HepG2 (cell line): ENCODE data around the gene PXMP4. TPM values are rescaled to one million over a fixed set of nuclear protein-coding genes. Genes with fewer than 3 reads are reported as not detected.
A peak's percentile ranks its signal among the peaks of the same experiment; 100 is the strongest.

ENCODE experiments used
- ATF7 ChIP-seq, 2 experiments: fragments of 450-650 bp in 1 of 2; sonication (generic) in 1 of 2; formaldehyde crosslinking in 1 of 2; IDR thresholded peaks; 2 replicates each; pipeline versions ENCODE4 v1.4.0 to v1.6.1; 2016 to 2020; ENCODE audit warnings: antibody characterized with exemption in 1 of 2, mild to moderate bottlenecking in 1 of 2, missing genetic modification reagents in 1 of 2
- CREB1 ChIP-seq, 2 experiments: fragments of 450-650 bp in 1 of 2; IDR thresholded peaks; 2 replicates each; pipeline ENCODE4 v1.6.1; 2016 to 2017; ENCODE audit warnings: control low read depth in 1 of 2, mild to moderate bottlenecking in 1 of 2, missing compliant biosample characterization in 1 of 2, missing genetic modification characterization in 1 of 2
- FOXO4 ChIP-seq: sonication (generic); formaldehyde crosslinking; conservative IDR thresholded peaks from 2 replicates; pipeline ENCODE4 v1.8.1; 2023; ENCODE audit warnings: missing genetic modification reagents
- RFX5 ChIP-seq: IDR thresholded peaks from 2 replicates; pipeline ENCODE4 v1.6.1; 2011; ENCODE audit warnings: low read depth, low read length, improper control_type of control experiment
- SNAPC2 ChIP-seq: sonication (generic); formaldehyde crosslinking; IDR thresholded peaks from 2 replicates; pipeline ENCODE4 v1.8.1; 2022; ENCODE audit warnings: mild to moderate bottlenecking, missing genetic modification reagents
- ZBTB14 ChIP-seq: sonication (generic); formaldehyde crosslinking; IDR thresholded peaks from 2 replicates; pipeline ENCODE4 v1.4.0; 2020; ENCODE audit warnings: missing genetic modification reagents
- ZFP41 ChIP-seq: sonication (generic); formaldehyde crosslinking; IDR thresholded peaks from 2 replicates; pipeline ENCODE4 v1.4.0; 2020; ENCODE audit warnings: mild to moderate bottlenecking, missing genetic modification reagents, borderline replicate concordance
- ZFP91 ChIP-seq: sonication (generic); formaldehyde crosslinking; IDR thresholded peaks from 2 replicates; pipeline ENCODE4 v1.9.0; 2022; ENCODE audit warnings: missing genetic modification reagents, mild to moderate bottlenecking, borderline replicate concordance
- ZNF12 ChIP-seq: sonication (generic); formaldehyde crosslinking; IDR thresholded peaks from 2 replicates; pipeline ENCODE4 v1.5.0; 2020; ENCODE audit warnings: missing genetic modification reagents
- ZNF367 ChIP-seq: sonication (generic); formaldehyde crosslinking; IDR thresholded peaks from 2 replicates; pipeline ENCODE4 v1.4.0; 2020; ENCODE audit warnings: missing genetic modification reagents, borderline replicate concordance
- ZNF577 ChIP-seq: sonication (generic); formaldehyde crosslinking; IDR thresholded peaks from 2 replicates; pipeline ENCODE4 v1.4.0; 2020; ENCODE audit warnings: mild to moderate bottlenecking, low read depth, missing genetic modification reagents, borderline replicate concordance
- ZNF773 ChIP-seq: sonication (generic); formaldehyde crosslinking; IDR thresholded peaks from 2 replicates; pipeline ENCODE4 v1.4.0; 2020; ENCODE audit warnings: missing genetic modification reagents, borderline replicate concordance
- polyA plus RNA-seq, 8 experiments: library from polyadenylated mRNA; depleted of rRNA in 3 of 8; stranded (reverse) in 7 of 8; unstranded in 1 of 8; fragments of >200 nt; fragmentation: Illumina TruSeq in 4 of 8; extraction: Trizol in 4 of 8; gene quantifications; 2 replicates each; pipeline versions ENCODE4 v1.2.1 to v1.2.3, GENCODE V29; 2011 to 2016; ENCODE audit warnings: low read depth in 4 of 8, missing spikeins in 1 of 8, mixed read lengths in 1 of 8; ENCODE audit not compliant: insufficient read depth in 1 of 8
- total RNA-seq, 5 experiments: library from RNA; depleted of rRNA; stranded (reverse); fragments of >200 nt; fragmentation: Illumina TruSeq; extraction: Trizol; gene quantifications; 2 replicates each; pipeline ENCODE4 v1.2.3, GENCODE V29; 2016; ENCODE audit warnings: low read depth in 1 of 5
- TF ChIP-seq, protein P1 (sequence below): sonication (generic); formaldehyde crosslinking; IDR thresholded peaks from 2 replicates; pipeline ENCODE4 v1.5.0; 2020; ENCODE audit warnings: mild to moderate bottlenecking, missing genetic modification reagents
- TF ChIP-seq, protein P2 (sequence below): sonication (generic); formaldehyde crosslinking; IDR thresholded peaks from 2 replicates; pipeline ENCODE4 v1.4.0; 2020; ENCODE audit warnings: missing genetic modification reagents
- TF ChIP-seq, protein P3 (sequence below): sonication (generic); formaldehyde crosslinking; IDR thresholded peaks from 2 replicates; pipeline ENCODE4 v1.4.0; 2020; ENCODE audit warnings: mild to moderate bottlenecking, missing genetic modification reagents

PXMP4 gene
- total and polyA plus RNA-seq, 2 of the 13 experiments (the other 11 are each of a cell fraction or from before 2014, with no cell fraction given) = not detected

DNA sequence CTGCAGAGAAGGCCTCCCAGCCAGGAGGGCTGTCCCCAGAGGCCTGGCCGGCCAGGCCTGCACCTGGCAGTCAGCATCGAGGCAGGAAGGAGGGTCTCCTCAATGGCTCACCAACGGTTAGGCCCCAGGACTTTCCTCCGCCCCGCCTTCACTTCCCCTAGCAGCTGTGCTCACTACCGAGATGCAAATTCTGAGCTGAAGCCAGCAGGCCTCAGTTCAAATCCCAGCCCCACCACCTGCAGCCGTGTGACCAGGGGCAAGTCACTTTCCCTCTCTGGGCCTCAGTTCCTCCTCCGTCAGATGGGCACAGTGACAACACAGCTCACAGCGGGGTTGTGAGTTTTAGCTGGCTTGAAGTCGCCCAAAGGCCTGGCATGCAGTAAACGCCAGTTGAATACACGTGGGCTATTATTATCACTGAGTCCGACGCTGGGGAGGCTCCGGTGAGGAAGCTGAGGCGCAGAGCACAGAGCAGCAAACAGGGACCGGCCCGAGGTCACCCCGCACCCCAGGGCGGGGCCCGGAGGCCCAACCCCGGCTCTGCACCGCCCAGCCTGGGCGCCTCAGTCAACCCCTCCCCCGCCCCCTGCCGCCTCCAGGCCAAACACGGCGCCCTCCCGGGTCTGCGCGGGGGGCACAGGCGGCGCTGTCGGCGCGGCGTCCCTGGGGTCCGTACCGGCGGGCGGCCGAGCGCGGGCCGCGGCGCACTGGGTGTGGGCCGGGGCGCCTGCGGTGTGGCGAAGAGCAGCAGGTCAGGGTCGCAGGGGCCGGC lies 34.6 kb downstream of the PXMP4 start (continued):
- TF ChIP-seq, protein P1, sequence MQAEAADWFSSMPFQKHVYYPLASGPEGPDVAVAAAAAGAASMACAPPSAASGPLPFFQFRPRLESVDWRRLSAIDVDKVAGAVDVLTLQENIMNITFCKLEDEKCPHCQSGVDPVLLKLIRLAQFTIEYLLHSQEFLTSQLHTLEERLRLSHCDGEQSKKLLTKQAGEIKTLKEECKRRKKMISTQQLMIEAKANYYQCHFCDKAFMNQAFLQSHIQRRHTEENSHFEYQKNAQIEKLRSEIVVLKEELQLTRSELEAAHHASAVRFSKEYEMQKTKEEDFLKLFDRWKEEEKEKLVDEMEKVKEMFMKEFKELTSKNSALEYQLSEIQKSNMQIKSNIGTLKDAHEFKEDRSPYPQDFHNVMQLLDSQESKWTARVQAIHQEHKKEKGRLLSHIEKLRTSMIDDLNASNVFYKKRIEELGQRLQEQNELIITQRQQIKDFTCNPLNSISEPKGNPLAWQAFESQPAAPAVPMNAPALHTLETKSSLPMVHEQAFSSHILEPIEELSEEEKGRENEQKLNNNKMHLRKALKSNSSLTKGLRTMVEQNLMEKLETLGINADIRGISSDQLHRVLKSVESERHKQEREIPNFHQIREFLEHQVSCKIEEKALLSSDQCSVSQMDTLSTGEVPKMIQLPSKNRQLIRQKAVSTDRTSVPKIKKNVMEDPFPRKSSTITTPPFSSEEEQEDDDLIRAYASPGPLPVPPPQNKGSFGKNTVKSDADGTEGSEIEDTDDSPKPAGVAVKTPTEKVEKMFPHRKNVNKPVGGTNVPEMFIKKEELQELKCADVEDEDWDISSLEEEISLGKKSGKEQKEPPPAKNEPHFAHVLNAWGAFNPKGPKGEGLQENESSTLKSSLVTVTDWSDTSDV (CRISPR knock-in tag) = peak; percentile 92
- TF ChIP-seq ZFP41 (CRISPR knock-in tag) = no peak
- TF ChIP-seq, protein P2, sequence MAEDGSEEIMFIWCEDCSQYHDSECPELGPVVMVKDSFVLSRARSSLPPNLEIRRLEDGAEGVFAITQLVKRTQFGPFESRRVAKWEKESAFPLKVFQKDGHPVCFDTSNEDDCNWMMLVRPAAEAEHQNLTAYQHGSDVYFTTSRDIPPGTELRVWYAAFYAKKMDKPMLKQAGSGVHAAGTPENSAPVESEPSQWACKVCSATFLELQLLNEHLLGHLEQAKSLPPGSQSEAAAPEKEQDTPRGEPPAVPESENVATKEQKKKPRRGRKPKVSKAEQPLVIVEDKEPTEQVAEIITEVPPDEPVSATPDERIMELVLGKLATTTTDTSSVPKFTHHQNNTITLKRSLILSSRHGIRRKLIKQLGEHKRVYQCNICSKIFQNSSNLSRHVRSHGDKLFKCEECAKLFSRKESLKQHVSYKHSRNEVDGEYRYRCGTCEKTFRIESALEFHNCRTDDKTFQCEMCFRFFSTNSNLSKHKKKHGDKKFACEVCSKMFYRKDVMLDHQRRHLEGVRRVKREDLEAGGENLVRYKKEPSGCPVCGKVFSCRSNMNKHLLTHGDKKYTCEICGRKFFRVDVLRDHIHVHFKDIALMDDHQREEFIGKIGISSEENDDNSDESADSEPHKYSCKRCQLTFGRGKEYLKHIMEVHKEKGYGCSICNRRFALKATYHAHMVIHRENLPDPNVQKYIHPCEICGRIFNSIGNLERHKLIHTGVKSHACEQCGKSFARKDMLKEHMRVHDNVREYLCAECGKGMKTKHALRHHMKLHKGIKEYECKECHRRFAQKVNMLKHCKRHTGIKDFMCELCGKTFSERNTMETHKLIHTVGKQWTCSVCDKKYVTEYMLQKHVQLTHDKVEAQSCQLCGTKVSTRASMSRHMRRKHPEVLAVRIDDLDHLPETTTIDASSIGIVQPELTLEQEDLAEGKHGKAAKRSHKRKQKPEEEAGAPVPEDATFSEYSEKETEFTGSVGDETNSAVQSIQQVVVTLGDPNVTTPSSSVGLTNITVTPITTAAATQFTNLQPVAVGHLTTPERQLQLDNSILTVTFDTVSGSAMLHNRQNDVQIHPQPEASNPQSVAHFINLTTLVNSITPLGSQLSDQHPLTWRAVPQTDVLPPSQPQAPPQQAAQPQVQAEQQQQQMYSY = 0 out of 2 replicates have a peak, but pooled peaks have one; percentile 20
- TF ChIP-seq FOXO4 (CRISPR knock-in tag) = 0 out of 2 replicates have a peak, but pooled peaks have one; percentile 97
- TF ChIP-seq RFX5 = no peak
- TF ChIP-seq ZNF12 = 0 out of 2 replicates have a peak, but pooled peaks have one; percentile 21
- TF ChIP-seq, protein P3, sequence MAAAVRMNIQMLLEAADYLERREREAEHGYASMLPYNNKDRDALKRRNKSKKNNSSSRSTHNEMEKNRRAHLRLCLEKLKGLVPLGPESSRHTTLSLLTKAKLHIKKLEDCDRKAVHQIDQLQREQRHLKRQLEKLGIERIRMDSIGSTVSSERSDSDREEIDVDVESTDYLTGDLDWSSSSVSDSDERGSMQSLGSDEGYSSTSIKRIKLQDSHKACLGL = peak; percentile 26; the same call in 1 of the 2 replicates
- peak; percentile 29; the same call in 1 of the 2 replicates for TF ChIP-seq ZNF773 (CRISPR knock-in tag)
- TF ChIP-seq ATF7 (IDR thresholded peaks at IDR 0.05) = no peak
- TF ChIP-seq ATF7 (CRISPR knock-in tag; IDR thresholded peaks at IDR 0.05) = no peak
- no peak for TF ChIP-seq ZNF577 (CRISPR knock-in tag)
- peak; percentile 73 for TF ChIP-seq ZFP91 (CRISPR knock-in tag)
- TF ChIP-seq ZBTB14 = no peak; the same call in none of the 2 replicates
- TF ChIP-seq ZNF367 (CRISPR knock-in tag) = no peak
- TF ChIP-seq CREB1 (IDR thresholded peaks at IDR 0.05) = no peak
- TF ChIP-seq CREB1 (CRISPR knock-in tag; IDR thresholded peaks at IDR 0.05) = no peak
- TF ChIP-seq SNAPC2 (CRISPR knock-in tag) = no peak
